ENCODE measurements around the gene C4orf36.

GRCh38 chr4:86918539-86919072, 26.4 kb upstream of the C4orf36 start:
- TF ChIP-seq YY1 (IDR thresholded peaks at IDR 0.05; ENCODE audit: insufficient read depth, insufficient read length) = no peak
- no peak for TF ChIP-seq ZNF274 (IDR thresholded peaks at IDR 0.05; ENCODE audit: low read depth, low read length)
- no peak for TF ChIP-seq SUZ12 (IDR thresholded peaks at IDR 0.05; ENCODE audit: extremely low read depth, insufficient read depth, insufficient read length)

Data from NT2/D1 (cell line).